ENCODE data around the gene CNTNAP2. TPM values are rescaled to one million over a fixed set of nuclear protein-coding genes. Genes with fewer than 3 reads are reported as not detected.

CNTNAP2 gene
- total RNA-seq, 4 donors from 2014 or later = 0.91 to 16.0 TPM; not detected in 2

DNA sequence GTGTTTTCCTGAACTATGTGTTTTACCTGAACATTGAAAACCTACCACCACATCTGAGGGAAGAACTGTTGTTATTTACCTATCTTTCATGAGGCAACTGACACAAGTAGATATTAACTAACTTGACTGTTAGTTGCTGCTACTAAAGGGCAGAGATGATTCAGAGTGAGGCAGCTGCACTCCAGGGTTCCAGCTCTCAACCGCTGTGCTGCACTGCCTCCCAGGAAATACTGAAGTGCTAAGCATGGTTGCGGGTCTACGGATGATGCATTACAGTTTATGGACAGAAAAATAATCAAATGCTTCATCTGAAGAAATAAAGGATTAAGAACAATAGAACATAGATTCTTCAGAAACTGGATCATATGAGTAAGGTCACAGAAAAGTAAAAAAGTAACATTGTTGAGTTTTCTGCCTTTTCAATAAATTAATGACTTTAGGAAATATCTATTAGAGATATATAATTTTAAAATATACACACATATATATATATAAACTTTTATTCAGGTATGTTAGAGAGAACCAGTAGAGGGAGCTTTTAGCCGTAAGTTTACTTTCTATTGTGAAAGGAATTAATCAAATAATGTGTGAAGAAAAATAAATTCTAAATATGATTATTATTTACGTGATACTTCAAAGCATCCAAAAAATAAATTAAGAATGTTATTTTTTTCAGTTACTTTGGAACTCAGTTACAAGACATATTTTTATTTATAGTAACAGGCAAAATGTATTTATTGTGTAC is 620.0 kb downstream of the CNTNAP2 start:
- no peak for DNase-seq
- Histone ChIP-seq H3K4me3 (no peak overlapping the region), H3K36me3 (no peaks in the 10 kb centered on the region), H3K27me3 (no peaks in the 10 kb centered on the region), H3K27ac (no peak overlapping the region), H3K4me1 (no peaks in the 10 kb centered on the region), H3K9me3 (no peaks in the 10 kb centered on the region)
- intact Hi-C loops (cut with DNase I; ENCODE audit: low total_unique reads) = no loop called here
- TF ChIP-seq POLR2A (IDR thresholded peaks at IDR 0.05) = no peak
- TF ChIP-seq, protein P1, sequence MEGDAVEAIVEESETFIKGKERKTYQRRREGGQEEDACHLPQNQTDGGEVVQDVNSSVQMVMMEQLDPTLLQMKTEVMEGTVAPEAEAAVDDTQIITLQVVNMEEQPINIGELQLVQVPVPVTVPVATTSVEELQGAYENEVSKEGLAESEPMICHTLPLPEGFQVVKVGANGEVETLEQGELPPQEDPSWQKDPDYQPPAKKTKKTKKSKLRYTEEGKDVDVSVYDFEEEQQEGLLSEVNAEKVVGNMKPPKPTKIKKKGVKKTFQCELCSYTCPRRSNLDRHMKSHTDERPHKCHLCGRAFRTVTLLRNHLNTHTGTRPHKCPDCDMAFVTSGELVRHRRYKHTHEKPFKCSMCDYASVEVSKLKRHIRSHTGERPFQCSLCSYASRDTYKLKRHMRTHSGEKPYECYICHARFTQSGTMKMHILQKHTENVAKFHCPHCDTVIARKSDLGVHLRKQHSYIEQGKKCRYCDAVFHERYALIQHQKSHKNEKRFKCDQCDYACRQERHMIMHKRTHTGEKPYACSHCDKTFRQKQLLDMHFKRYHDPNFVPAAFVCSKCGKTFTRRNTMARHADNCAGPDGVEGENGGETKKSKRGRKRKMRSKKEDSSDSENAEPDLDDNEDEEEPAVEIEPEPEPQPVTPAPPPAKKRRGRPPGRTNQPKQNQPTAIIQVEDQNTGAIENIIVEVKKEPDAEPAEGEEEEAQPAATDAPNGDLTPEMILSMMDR (IDR thresholded peaks at IDR 0.05) = no peak

DNA sequence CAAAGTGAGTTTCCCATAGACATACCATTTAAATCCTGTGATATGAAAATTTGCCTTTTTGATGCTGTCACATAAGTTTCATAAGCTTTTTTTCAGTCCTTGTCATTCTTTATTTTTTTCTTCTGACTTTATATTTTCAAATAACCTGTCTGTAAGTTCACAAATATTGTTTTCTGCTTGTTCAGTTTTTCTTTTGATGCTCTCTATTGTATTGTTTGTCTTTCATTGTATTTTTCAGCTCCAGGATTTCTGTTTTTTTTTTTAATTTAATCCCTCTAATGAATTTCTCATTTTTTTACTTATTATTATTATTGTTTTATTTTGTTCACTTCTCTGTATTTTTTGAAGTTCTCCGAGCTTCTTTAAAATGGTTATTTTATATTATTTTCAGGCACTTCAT is 623.4 kb downstream of the CNTNAP2 start:
- DNase-seq = no peak
- no peaks in the 10 kb centered on the region for H3K36me3 ChIP-seq
- intact Hi-C loops (cut with DNase I; ENCODE audit: low total_unique reads) = no loop called here
- H3K27ac ChIP-seq = no peak overlapping the region
- TF ChIP-seq, protein P1 (IDR thresholded peaks at IDR 0.05) = no peak
- no peak for TF ChIP-seq POLR2A (IDR thresholded peaks at IDR 0.05)
- H3K27me3 ChIP-seq = no peaks in the 10 kb centered on the region
- H3K9me3 ChIP-seq = no peaks in the 10 kb centered on the region
- H3K4me3 ChIP-seq = no peak overlapping the region
- no peaks in the 10 kb centered on the region for H3K4me1 ChIP-seq

DNA sequence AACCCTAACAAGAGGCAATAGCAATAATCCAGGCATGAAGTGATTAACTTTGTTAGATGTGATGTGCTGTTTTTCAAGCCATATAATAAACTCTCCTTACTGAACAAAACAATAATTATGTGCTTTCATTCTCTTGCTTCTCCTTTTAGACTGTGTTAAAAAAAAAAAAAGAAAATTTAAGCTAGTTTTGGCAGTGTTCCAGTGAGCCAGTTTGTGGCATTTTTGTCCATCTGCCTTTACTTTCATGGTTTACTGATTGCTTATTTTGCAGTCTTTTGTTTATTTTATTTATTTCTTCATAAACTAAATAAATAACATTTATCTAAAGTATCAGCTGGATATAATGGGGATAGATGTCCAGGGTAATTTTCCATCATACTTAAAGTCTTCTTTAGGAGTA is 625.3 kb downstream of the CNTNAP2 start:
- Histone ChIP-seq H3K9me3 (no peaks in the 10 kb centered on the region), H3K4me1 (no peaks in the 10 kb centered on the region), H3K36me3 (no peaks in the 10 kb centered on the region), H3K27me3 (no peaks in the 10 kb centered on the region), H3K27ac (no peak overlapping the region), H3K4me3 (no peak overlapping the region)
- TF ChIP-seq, protein P1 (IDR thresholded peaks at IDR 0.05) = no peak
- TF ChIP-seq POLR2A (IDR thresholded peaks at IDR 0.05) = no peak
- intact Hi-C loops (cut with DNase I; ENCODE audit: low total_unique reads) = no loop called here
- no peak for DNase-seq

DNA sequence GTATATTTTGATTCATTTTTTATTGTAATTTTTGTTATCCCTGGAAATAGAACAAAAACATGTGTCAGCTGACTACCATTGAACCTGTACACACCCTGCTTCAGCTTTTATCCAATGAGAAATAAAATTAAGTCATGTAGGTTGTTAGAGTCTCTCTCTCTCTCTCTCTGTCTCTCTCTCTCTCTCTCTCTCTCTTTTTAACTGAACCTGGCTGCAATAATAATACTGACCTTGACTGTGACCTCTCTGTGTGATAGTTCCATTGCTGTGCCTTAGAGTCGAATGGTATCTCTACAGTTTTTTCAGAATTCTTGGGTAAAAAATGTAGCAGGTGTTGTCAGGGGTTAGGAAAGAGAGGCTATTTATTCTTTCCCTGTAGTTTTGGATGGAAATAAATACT is 637.8 kb downstream of the CNTNAP2 start:
- H3K36me3 ChIP-seq = no peaks in the 10 kb centered on the region
- intact Hi-C loops (cut with DNase I; ENCODE audit: low total_unique reads) = no loop called here
- no peak for DNase-seq
- no peaks in the 10 kb centered on the region for H3K27me3 ChIP-seq
- H3K4me3 ChIP-seq = no peak overlapping the region
- TF ChIP-seq, protein P1 (IDR thresholded peaks at IDR 0.05) = no peak
- no peak for TF ChIP-seq POLR2A (IDR thresholded peaks at IDR 0.05)
- H3K27ac ChIP-seq = no peak overlapping the region
- no peaks in the 10 kb centered on the region for H3K4me1 ChIP-seq
- no peaks in the 10 kb centered on the region for H3K9me3 ChIP-seq

DNA sequence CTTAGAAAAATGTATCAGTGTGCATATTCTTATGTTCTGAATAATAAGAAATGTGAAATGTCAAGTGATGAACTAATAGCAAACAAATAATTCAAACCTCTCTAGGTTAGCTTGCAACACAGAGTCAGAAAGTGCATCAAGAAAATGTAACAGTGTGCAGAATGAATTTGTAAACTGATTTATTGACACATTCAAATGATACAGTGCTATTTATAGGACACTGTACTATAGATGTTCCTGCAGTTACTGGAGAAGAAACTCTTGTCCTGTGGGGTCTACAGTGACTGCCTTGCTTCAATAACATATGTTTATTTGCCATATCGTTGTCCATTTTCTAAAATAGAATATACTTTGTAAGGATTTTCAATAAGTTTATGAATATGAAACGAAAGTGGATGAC is 639.0 kb downstream of the CNTNAP2 start:
- Histone ChIP-seq H3K4me3 (no peak overlapping the region), H3K9me3 (no peaks in the 10 kb centered on the region), H3K27ac (no peak overlapping the region), H3K36me3 (no peaks in the 10 kb centered on the region), H3K27me3 (no peaks in the 10 kb centered on the region), H3K4me1 (no peaks in the 10 kb centered on the region)
- no peak for TF ChIP-seq POLR2A (IDR thresholded peaks at IDR 0.05)
- DNase-seq = no peak
- intact Hi-C loops (cut with DNase I; ENCODE audit: low total_unique reads) = no loop called here

Measured in uterus (tissue), 4 donors.